Measurements from ENCODE around the gene NADK2. TPM values are rescaled to one million over a fixed set of nuclear protein-coding genes. Genes with fewer than 3 reads are reported as not detected.

The NADK2 gene
- total RNA-seq, 1 donor from 2014 or later = 68.2 TPM

DNA sequence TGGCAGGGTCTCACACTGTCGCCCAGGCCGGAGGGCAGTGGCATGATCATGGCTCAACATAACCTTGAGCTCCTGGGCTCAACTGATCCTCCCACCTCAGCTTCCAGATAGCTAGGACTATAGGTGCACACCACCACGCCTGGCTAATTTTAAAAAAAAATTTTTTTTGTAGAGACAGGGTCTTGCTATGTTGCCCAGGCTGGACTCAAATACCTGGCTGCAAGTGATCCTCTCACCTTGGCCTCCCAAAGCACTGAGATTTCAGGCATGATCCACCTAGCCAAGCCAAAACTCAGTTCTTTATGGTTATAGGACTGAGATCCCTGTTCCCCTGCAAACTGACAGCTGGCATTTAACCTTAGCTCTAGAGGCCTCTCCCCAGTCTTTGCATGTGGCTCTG, 95.3 kb downstream of the NADK2 start:
- peaks cover 7% of the 10 kb centered on the region for H3K36me3 ChIP-seq
- H3K36me3 Mint-ChIP-seq = no peaks in the 10 kb centered on the region
- no peak overlapping the region for H3K4me3 ChIP-seq
- H2AFZ ChIP-seq (replicated peaks) = no peak overlapping the region
- H3K27ac ChIP-seq = no peak overlapping the region
- no peak overlapping the region for H3K4me2 ChIP-seq
- TF ChIP-seq EZH2phosphoT487 (IDR thresholded peaks at IDR 0.05) (no peak), EZH2 (IDR thresholded peaks at IDR 0.05) (no peak)
- TF ChIP-seq, protein P1, sequence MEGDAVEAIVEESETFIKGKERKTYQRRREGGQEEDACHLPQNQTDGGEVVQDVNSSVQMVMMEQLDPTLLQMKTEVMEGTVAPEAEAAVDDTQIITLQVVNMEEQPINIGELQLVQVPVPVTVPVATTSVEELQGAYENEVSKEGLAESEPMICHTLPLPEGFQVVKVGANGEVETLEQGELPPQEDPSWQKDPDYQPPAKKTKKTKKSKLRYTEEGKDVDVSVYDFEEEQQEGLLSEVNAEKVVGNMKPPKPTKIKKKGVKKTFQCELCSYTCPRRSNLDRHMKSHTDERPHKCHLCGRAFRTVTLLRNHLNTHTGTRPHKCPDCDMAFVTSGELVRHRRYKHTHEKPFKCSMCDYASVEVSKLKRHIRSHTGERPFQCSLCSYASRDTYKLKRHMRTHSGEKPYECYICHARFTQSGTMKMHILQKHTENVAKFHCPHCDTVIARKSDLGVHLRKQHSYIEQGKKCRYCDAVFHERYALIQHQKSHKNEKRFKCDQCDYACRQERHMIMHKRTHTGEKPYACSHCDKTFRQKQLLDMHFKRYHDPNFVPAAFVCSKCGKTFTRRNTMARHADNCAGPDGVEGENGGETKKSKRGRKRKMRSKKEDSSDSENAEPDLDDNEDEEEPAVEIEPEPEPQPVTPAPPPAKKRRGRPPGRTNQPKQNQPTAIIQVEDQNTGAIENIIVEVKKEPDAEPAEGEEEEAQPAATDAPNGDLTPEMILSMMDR (IDR thresholded peaks at IDR 0.05) = no peak
- no peaks in the 10 kb centered on the region for H3K27me3 Mint-ChIP-seq (ENCODE audit: insufficient read depth, low read depth)
- no peaks in the 10 kb centered on the region for H3K27me3 ChIP-seq
- H3K4me1 Mint-ChIP-seq = peaks cover 9% of the 10 kb centered on the region
- no peak overlapping the region for H3K4me3 Mint-ChIP-seq
- H3K27ac Mint-ChIP-seq = no peak overlapping the region
- H4K20me1 ChIP-seq (ENCODE audit: low read depth) = no peaks in the 10 kb centered on the region
- H3K9ac ChIP-seq = no peak overlapping the region
- peaks cover 10% of the 10 kb centered on the region for H3K79me2 ChIP-seq (ENCODE audit: low read depth)
- peaks cover 5% of the 10 kb centered on the region for H3K4me1 ChIP-seq
- DNase-seq (ENCODE audit: low spot score) = no peak
- H3K9me3 Mint-ChIP-seq = no peaks in the 10 kb centered on the region
- H3F3A ChIP-seq (ENCODE audit: low read depth) = peaks cover 4% of the 10 kb centered on the region
- H3K9me3 ChIP-seq (ENCODE audit: low read depth) = no peaks in the 10 kb centered on the region

DNA sequence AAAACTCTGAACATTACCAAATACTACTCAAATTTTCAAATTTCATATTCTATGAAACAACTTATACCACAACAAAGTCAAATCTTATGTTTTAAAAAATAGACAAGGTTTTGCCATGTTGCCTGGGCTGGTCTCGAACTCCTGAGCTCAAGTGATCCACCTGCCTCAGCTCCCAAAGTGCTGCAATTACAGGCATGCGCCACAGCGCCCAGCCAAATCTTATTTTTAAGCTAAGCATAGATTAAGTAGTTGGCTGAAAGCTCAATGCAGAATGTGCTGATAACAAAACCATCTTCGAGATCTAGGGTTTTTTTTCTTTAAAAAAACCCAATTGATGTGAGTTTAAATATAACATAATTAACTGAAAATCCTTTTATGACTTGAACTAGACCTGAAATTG, 96.4 kb downstream of the NADK2 start:
- TF ChIP-seq EZH2phosphoT487 (IDR thresholded peaks at IDR 0.05) (no peak), EZH2 (IDR thresholded peaks at IDR 0.05) (no peak)
- TF ChIP-seq, protein P1 (IDR thresholded peaks at IDR 0.05) = no peak
- Histone ChIP-seq H3K27ac (no peak overlapping the region), H3K27me3 (no peaks in the 10 kb centered on the region), H3K9ac (no peak overlapping the region), H3K36me3 (peaks cover 7% of the 10 kb centered on the region), H3K4me1 (peaks cover 4% of the 10 kb centered on the region), H3K4me3 (no peak overlapping the region), H3K9me3 (ENCODE audit: low read depth) (no peaks in the 10 kb centered on the region), H3K79me2 (ENCODE audit: low read depth) (peaks cover 5% of the 10 kb centered on the region), H2AFZ (replicated peaks) (no peak overlapping the region), H3K4me2 (no peak overlapping the region), H3F3A (ENCODE audit: low read depth) (no peaks in the 10 kb centered on the region), H4K20me1 (ENCODE audit: low read depth) (no peaks in the 10 kb centered on the region)
- no peaks in the 10 kb centered on the region for H3K27me3 Mint-ChIP-seq (ENCODE audit: insufficient read depth, low read depth)
- H3K9me3 Mint-ChIP-seq = no peaks in the 10 kb centered on the region
- H3K4me3 Mint-ChIP-seq = no peak overlapping the region
- no peak for DNase-seq (ENCODE audit: low spot score)
- H3K36me3 Mint-ChIP-seq = peaks cover 2% of the 10 kb centered on the region
- peaks cover 2% of the 10 kb centered on the region for H3K4me1 Mint-ChIP-seq
- H3K27ac Mint-ChIP-seq = no peak overlapping the region

MicroRNA genes within 50 kb of the gene (microRNA counts, 767-probe panel; counts per million panel counts)
- microRNA hsa-miR-580 = 460 counts per million, percentile 90 among the panel's probes with 10 or more counts

Small RNA genes within 50 kb of the gene (microRNA-seq; reads per million reads assigned to microRNA genes)
- not detected for gene MIR580

Small RNA genes within 50 kb of the gene (small RNA-seq; reads per million reads assigned to genes)
- gene MIR580 (not detected), gene RNU6-1305P (not detected)

Other genes with a start within 250 kb of the NADK2 start
- 8.8 and 10.8 TPM in 2 replicates for gene UGT3A2, start 175.0 kb downstream of the NADK2 start, total RNA-seq (ENCODE audit: low replicate concordance)
- 7.8 and 11.8 TPM in 2 replicates for gene LMBRD2, start 90.0 kb downstream of the NADK2 start, total RNA-seq (ENCODE audit: low replicate concordance)
- gene SKP2, start 89.8 kb downstream of the NADK2 start, total RNA-seq (ENCODE audit: low replicate concordance) = 93.4 and 99.5 TPM in 2 replicates
- not detected in 2 replicates for gene RANBP3L, start 60.0 kb upstream of the NADK2 start, total RNA-seq (ENCODE audit: low replicate concordance)

Data from neural progenitor cell (in vitro differentiated cells).